Tibial nerve (tissue), 4 donors: ENCODE measurements around the gene GXYLT2.
A peak's percentile ranks its signal among the peaks of the same experiment; 100 is the strongest.

Experiments
- CTCF ChIP-seq, 5 experiments: fragments of 200-600 bp in 3 of 5; fragments of 450-650 bp in 2 of 5; sonication (generic) in 3 of 5; IDR thresholded peaks; one replicate each; pipeline ENCODE4 v1.5.1; 2016 to 2019; ENCODE audit warnings: antibody characterized with exemption in 5 of 5, mild to moderate bottlenecking in 3 of 5, moderate library complexity in 2 of 5
- EP300 ChIP-seq, 2 donors: sonication (generic); formaldehyde crosslinking; IDR thresholded peaks; one replicate each; pipeline ENCODE4 v1.6.1; 2017; ENCODE audit warnings: antibody characterized with exemption in 2 of 2, mild to moderate bottlenecking in 1 of 2
- POLR2A ChIP-seq, 2 donors: fragments of 450-650 bp; IDR thresholded peaks; one replicate each; pipeline ENCODE4 v1.6.1; 2017; ENCODE audit warnings: antibody characterized with exemption in 2 of 2, mild to moderate bottlenecking in 2 of 2, moderate library complexity in 2 of 2

- TF ChIP-seq POLR2A (IDR thresholded peaks at IDR 0.05): no peak
- TF ChIP-seq CTCF (IDR thresholded peaks at IDR 0.05): peak; percentile 24 to 59 (median 41)
- no peak for TF ChIP-seq EP300 (IDR thresholded peaks at IDR 0.05)
Measured at GRCh38 chr3:72997421-72997961, 109.6 kb downstream of the GXYLT2 start.
